Activated CD8-positive, alpha-beta memory T cell treated with anti-CD3 and anti-CD28 coated beads for 4 hours (primary cell): Measurements from ENCODE around the gene COLEC11.

Experiments
- DNase-seq, 2 donors: peaks; one replicate each; pipeline ENCODE4 v3.0.0-alpha.2; 2020; ENCODE audit warnings: low read depth in 2 of 2

Gene COLEC11

DNA sequence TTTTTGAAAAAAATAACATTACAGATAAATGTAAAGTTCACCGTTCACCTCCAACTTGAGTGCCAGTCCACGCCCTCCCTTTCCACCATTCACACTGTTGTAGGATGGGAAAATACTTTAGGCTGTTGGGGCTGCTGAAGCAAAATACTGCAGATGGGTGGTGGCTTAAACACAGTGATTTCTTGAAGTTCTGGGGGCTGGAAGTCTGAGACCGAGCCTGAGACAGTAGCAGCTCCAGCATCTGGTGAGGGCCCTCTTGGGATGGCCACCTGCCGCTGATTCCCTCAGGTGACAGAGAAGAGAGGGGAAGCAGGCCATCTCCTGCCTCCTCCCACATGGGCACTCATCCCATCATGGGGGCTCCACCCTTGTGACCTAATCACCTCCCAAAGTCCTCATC is 80.8 kb downstream of the COLEC11 start:
- DNase-seq, result no peak

DNA sequence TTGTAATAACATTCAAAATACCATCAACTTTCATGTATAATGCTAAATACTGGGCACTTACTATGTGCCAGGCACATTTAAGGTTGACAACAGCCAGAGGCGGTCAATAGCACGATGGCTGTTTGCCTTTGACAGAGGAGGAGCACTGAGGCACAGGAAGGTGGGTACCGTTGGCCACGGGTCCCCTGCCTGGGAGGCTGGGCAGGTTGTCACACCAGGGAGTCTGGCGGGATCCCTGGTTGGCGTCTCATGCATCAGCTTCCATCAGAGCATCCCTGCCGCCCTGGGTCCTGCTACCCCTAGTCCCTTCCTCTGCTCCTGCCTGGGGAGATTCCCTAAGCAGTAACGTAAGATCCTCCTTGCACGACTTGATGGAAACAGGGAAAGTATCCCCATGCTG is 82.5 kb downstream of the COLEC11 start:
- DNase-seq, result no peak

DNA sequence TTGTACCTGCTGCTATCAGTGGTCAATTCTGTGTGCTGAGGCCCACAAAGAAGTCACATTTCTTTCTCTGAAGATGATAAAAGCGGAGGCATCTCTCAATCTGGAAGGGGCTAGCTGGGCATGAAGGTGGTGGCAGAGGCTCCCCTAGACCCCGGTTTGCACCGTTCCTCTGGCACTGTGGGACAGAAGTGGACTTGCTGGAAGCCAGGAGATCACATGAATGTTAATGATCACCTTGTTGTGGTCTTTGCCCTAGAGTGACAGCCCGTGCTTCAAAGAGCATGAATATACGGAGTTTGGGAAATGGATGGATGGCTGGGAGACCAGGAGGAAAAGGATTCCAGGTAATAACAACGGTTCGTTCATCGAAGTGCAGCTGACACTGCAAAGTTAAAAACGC is 83.3 kb downstream of the COLEC11 start:
- DNase-seq, result no peak

DNA sequence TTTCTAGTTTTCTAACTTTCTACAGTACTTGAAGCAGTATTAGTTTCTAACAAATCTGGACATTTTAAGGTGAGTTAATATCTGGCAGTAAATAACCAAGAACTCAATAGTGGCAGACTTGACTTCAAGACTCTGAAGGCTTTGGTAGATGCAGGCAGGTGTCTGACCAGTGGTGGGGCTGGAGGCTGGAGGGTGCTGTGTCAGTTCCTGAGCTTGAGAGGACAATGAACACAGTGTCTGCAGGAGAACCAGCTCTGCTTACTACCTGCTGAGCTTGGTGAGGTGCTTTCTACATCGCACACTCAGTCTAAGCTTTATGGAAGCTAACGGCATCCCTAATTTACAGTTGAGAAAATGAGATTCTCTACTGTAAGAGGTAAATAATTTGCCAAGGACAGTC is 84.3 kb downstream of the COLEC11 start:
- DNase-seq, result no peak

DNA sequence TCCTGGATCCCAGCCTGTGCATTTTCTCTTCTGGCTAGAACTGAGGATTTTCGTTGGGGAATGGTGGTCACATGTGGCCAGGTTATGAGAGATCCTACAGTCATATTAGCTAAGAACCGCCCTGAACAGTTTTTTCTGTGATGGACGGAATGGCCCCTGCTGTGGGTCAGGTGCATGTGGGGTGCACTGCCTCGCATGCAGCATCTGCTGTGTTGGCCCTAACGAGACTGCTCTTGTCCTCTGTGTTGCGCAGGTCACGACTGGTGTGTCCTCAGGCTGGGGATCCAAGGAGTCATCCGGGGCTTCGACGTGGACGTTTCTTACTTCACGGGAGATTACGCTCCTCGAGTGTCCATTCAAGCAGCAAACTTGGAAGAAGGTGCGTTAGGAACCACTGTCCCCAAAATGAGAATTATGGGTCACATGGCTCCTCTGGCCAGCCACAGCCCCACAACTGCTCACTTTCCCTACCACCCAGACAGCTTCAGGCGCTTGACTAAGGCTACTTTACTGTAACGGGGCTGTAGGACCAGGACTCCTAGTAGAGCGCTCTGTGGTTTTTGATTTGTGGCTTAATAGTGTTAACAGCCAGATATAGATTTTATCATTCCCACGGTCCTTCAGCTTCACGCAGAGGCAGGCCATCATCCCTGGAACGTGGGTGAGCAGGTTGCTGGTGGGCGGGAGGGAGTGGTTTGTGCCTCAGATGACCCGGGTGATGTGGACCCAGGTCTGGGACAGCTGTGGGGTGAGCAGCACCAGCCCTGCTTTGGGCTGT is 84.9 kb downstream of the COLEC11 start:
- no peak for DNase-seq

DNA sequence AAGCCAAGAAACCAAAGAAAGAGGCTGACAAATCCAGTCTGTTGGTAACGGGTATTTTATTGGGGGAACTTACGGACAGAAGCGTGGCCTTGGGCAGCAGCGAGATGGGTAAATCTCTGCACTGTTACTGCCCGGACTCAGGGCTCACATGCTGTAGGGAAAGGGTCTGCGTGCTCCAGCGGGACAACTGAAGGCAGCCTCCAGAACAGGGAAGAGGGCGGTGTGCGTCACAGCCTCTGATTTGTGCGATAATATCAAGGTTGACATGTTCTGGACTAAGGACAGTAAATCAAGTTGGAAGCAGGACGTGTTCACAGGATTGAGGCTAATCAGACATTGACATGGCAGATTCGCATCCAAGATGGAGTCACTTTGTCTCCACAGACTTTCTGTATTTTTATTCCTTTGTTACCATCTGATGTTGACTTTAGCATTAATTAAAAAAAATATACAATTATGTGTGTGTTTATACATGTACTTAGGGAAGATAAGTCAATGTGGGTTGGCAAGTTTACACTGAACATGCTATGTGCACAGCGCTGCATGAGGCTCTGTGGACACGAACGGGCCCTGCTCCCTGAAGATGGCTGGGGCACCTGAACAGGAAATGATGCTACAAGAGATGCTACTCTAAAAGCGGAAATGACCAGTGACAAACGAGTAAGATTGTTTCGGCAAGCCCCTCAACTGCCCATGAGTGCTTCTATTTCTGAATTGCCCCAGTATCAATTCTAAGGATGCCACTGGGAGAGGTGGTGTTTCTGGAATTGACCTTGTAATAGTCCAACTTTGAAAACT is 85.8 kb downstream of the COLEC11 start:
- no peak for DNase-seq

DNA sequence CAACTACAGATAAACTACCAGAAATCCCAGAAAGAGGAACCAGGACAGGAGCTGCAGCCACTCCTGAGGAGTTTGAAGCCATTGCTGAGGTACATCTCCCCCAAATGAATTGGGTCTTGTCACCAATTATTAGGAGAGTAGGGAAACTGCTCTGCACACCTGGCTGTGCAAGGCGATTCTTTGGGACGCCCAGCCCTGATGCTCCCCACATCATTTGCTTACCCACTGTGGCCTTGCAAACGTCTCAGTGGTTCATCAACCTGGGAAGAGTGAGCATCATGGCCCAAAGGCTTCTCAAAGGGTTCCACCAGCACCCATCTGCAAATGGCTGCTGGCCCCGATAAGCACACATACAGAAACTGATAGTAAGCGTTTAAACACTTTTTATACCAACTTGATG is 86.7 kb downstream of the COLEC11 start:
- DNase-seq, result no peak

DNA sequence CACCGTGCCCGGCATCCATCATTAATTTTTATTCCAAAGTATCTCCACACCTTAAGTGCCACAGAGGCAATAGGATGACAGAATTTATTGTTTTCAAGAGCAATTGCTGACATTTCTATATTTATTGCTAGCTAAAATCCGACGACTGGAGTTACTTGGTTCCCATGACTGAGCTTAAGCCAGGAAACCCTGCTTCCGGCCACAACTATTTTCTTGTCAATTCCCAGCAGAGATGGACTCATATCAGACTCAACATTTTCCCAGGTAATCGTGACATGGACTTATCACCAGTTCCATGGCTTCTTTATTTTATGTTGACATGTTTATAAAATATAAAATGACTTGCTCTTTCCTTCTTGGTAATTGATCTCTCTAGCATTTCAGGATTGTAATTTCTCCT is 87.9 kb downstream of the COLEC11 start:
- DNase-seq, result no peak

DNA sequence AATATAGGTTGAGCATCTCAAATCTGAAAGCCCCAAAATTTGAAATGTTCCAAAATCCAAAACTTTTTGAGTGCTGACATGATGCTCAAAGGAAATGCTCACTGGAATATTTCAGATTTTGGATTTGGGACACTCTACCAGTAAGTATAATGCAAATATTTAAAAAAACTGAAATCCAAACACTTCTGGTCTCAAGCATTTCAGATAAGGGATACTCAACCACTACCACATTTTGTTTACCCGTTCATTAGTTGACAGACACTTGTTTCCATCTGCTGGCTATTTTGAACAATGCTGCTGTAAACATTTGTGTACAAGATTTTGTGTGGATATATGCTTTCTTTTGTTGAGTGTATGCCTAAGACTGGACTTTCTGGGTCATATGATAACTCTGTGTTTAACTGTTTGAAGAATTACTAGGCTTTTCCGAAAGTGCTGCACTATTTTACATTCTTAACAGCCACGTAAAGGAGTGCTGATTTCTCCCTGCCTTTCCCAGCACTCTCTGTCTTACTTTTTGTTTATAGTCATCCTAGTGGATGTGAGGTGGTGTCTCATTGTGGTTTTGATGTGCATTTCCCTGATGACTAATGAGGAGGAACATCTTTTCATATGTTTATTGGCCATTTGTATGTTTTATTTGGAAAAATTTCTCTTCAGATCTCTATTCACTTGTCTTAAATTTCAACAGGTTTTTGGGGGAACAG is 89.0 kb downstream of the COLEC11 start:
- no peak for DNase-seq

DNA sequence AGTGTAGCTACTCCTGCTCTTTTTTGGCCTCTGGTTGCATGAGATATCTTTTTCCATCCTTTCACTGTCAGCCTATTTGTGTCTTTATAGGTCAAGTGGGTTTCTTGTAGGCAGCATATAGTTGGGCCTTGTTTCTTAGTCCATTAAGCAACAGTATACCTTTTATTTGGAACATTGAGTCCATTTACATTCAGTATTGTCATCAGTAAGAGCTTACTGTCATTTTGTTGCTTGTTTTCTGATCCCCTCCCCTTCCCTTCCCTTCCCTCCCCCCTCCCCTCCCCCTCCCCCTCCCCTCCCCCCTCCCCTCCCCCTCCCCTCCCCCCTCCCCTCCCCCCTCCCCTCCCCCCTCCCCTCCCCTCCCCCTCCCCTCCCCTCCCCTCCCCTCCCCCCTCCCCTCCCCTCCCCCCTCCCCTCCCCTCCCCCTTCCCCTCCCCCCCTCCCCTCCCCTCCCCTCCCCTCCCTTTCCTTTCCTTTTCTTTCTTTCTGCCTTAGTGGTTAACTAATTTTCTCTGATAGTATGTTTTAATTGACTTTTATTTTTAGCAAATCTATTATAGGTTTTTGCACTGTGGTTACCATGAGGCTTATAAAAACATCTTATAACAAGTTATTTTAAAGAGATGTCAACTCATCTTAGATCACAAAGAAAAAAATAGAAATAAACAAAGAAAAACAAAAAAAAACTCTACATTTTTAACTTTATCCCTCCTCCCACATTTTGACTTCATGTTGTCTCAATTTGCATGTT is 95.3 kb downstream of the COLEC11 start:
- DNase-seq, result no peak

DNA sequence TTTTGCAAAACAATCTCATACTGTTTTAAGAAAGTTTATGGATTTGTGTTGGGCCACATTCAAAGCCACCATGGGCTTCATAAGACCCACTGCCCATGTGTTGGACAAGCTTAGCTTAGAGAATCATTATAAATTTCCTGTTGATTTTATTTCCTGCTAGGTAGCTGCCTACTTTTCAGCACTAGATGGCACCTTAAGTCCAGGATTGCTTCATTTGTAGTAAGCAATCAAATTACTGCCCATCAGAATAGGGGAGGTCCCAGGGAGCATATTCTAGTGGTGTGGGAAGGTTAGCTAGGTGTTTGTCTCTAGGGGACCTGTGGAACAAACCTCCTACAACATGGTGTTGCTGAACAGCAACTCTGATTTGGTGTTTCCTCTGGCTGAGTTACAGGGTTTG is 97.5 kb downstream of the COLEC11 start:
- DNase-seq, result no peak
